Measurements from ENCODE around the gene EIF4G3.
"Not testable (repeated sequence)": the region's sequence is repeated elsewhere in the genome, so short reads cannot be mapped to it uniquely, and the experiment has no call there.

Gene EIF4G3

GRCh38 chr1:21153388-21153787 lies 23.3 kb downstream of the EIF4G3 start:
- no peak for DNase-seq (ENCODE audit: low read depth in 4 of 4, low spot score in 1 of 4)

- no peak for DNase-seq (ENCODE audit: low read depth in 4 of 4, low spot score in 1 of 4)
These were observed 24.1 kb downstream of the EIF4G3 start for GRCh38 chr1:21152423-21153100.

GRCh38 chr1:21149855-21150432 lies 26.8 kb downstream of the EIF4G3 start:
- no peak for DNase-seq (ENCODE audit: low read depth in 4 of 4, low spot score in 1 of 4)

GRCh38 chr1:21149430-21149854 lies 27.3 kb downstream of the EIF4G3 start:
- DNase-seq (ENCODE audit: low read depth in 4 of 4, low spot score in 1 of 4) = no peak

- DNase-seq (ENCODE audit: low read depth in 4 of 4, low spot score in 1 of 4) = no peak
These were observed 32.9 kb downstream of the EIF4G3 start for GRCh38 chr1:21143752-21144151.

- DNase-seq (ENCODE audit: low read depth in 4 of 4, low spot score in 1 of 4) = no peak
These were observed 33.6 kb downstream of the EIF4G3 start for GRCh38 chr1:21143138-21143537.

- DNase-seq (ENCODE audit: low read depth in 4 of 4, low spot score in 1 of 4) = no peak
These were observed 35.7 kb downstream of the EIF4G3 start for GRCh38 chr1:21141030-21141429.

GRCh38 chr1:21139601-21140000 lies 37.1 kb downstream of the EIF4G3 start:
- no peak for DNase-seq (ENCODE audit: low read depth in 4 of 4, low spot score in 1 of 4)

- DNase-seq (ENCODE audit: low read depth in 4 of 4, low spot score in 1 of 4) = not testable (repeated sequence)
These were observed 40.4 kb downstream of the EIF4G3 start for GRCh38 chr1:21136344-21136743.

- DNase-seq (ENCODE audit: low read depth in 4 of 4, low spot score in 1 of 4) = no peak
These were observed 45.5 kb downstream of the EIF4G3 start for GRCh38 chr1:21131200-21131599.

GRCh38 chr1:21129407-21129806 lies 47.3 kb downstream of the EIF4G3 start:
- DNase-seq (ENCODE audit: low read depth in 4 of 4, low spot score in 1 of 4) = no peak

- DNase-seq (ENCODE audit: low read depth in 4 of 4, low spot score in 1 of 4) = no peak
These were observed 50.4 kb downstream of the EIF4G3 start for GRCh38 chr1:21126324-21126723.

GRCh38 chr1:21124846-21125245 lies 51.9 kb downstream of the EIF4G3 start:
- no peak for DNase-seq (ENCODE audit: low read depth in 4 of 4, low spot score in 1 of 4)

GRCh38 chr1:21123287-21123948 lies 53.3 kb downstream of the EIF4G3 start:
- DNase-seq (ENCODE audit: low read depth in 4 of 4, low spot score in 1 of 4) = no peak

- DNase-seq (ENCODE audit: low read depth in 4 of 4, low spot score in 1 of 4) = no peak
These were observed 54.8 kb downstream of the EIF4G3 start for GRCh38 chr1:21121764-21122471.

- DNase-seq (ENCODE audit: low read depth in 4 of 4, low spot score in 1 of 4) = no peak
These were observed 58.5 kb downstream of the EIF4G3 start for GRCh38 chr1:21118167-21118566.

- DNase-seq (ENCODE audit: low read depth in 4 of 4, low spot score in 1 of 4) = no peak
These were observed 59.1 kb downstream of the EIF4G3 start for GRCh38 chr1:21117597-21118001.

GRCh38 chr1:21117159-21117558 lies 59.5 kb downstream of the EIF4G3 start:
- DNase-seq (ENCODE audit: low read depth in 4 of 4, low spot score in 1 of 4) = no peak

- no peak for DNase-seq (ENCODE audit: low read depth in 4 of 4, low spot score in 1 of 4)
These were observed 61.5 kb downstream of the EIF4G3 start for GRCh38 chr1:21115098-21115760.

- DNase-seq (ENCODE audit: low read depth in 4 of 4, low spot score in 1 of 4) = no peak
These were observed 62.3 kb downstream of the EIF4G3 start for GRCh38 chr1:21114431-21114830.

GRCh38 chr1:21110163-21110562 lies 66.5 kb downstream of the EIF4G3 start:
- no peak for DNase-seq (ENCODE audit: low read depth in 4 of 4, low spot score in 1 of 4)

Data from stimulated activated CD4-positive, alpha-beta T cell treated with anti-CD3 and anti-CD28 coated beads, Interleukin-1b, Interleukin-23, amount 100 ng/mL, for 24 hours (primary cell).